Urinary bladder (tissue), 4 donors: ENCODE data around the gene APOO. TPM values are rescaled to one million over a fixed set of nuclear protein-coding genes. Genes with fewer than 3 reads are reported as not detected.
"Not testable (repeated sequence)": the region's sequence is repeated elsewhere in the genome, so short reads cannot be mapped to it uniquely, and the experiment has no call there.

ENCODE experiments used
- DNase-seq: peaks from one replicate; pipeline ENCODE4 v3.0.0-alpha.2; 2015; ENCODE audit errors: extremely low spot score
- H3K27ac ChIP-seq: one replicate; pipeline ENCODE4 v1.5.1; 2013; ENCODE audit warnings: low read depth, mild to moderate bottlenecking, moderate library complexity
- H3K36me3 ChIP-seq: one replicate; pipeline ENCODE4 v1.6.1; 2013; ENCODE audit warnings: mild to moderate bottlenecking, moderate library complexity; ENCODE audit not compliant: insufficient read depth
- H3K4me1 ChIP-seq: one replicate; pipeline ENCODE4 v1.6.1; 2013; ENCODE audit warnings: mild to moderate bottlenecking, moderate library complexity; ENCODE audit not compliant: insufficient read depth
- H3K4me3 ChIP-seq: one replicate; pipeline ENCODE4 v1.5.1; 2013; ENCODE audit warnings: low read depth, low read length
- WGBS: extraction: QIAGEN DNeasy Blood & Tissue Kit; methylation state at CpG from one replicate; pipeline ENCODE4 v1.1.7; 2013; 5-methylcytosine and 5-hydroxymethylcytosine counted together
- polyA plus RNA-seq: library from polyadenylated mRNA; stranded (reverse); fragments of 200-250 nt; gene quantifications from one replicate; pipeline ENCODE4 v1.2.3, GENCODE V29; 2013
- total RNA-seq: library from RNA; depleted of rRNA; stranded (reverse); fragments of >200 nt; gene quantifications from one replicate; pipeline ENCODE4 v1.2.3, GENCODE V29; 2014
- donor health status: healthy with polysubstance abuse.
- donor health status: healthy.

Gene APOO
- total and polyA plus RNA-seq, 2 donors = 10.6 to 10.9 TPM

DNA sequence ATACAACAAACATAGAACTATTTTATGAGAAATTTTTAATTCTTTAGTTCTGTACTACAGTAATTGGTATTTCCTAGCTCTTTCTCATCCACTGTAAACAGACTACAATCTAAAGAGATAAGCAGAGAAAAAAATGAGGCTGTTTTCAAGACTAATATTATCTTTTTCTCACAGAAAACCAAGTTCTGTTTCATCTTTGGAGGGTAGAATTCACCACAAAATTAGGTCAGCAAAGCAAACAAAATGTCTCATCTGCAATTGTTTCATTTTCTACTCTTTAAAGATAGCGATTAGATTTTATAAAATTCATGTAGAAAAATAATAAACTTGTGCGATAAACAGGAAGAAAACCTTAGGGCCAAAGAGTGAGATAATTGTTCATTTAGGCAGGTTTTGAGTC, 10.8 kb downstream of the APOO start:
- 42% methylated on average over 2 of the region's 2 CpGs for WGBS
- no peak for DNase-seq

DNA sequence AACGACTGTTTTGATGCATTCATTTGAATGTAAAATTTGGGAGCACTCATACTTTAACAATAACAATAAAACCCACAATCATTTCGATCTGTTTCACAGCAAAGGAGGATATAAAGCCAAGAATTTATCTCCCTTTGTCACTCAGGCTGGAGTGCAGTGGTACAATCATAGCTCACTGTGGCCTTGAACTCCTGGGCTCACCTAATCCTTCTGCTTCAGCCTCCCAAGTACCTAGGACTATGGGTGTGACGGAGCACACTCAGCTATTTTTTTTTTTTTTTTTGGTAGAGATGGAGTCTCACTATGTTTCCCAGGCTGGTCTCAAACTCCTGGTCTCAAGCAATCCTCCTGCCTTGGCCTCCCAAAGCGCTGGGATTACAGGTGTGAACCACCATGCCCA, 11.2 kb downstream of the APOO start:
- not testable (repeated sequence) for H3K27ac ChIP-seq, H3K4me1 ChIP-seq, H3K4me3 ChIP-seq, DNase-seq, H3K36me3 ChIP-seq
- WGBS = 89% methylated on average over 4 of the region's 4 CpGs

More for the DNA sequence above, 10.8 kb downstream of the APOO start:
- Histone ChIP-seq H3K36me3 (no peaks in the 10 kb centered on the region), H3K4me3 (no peak overlapping the region), H3K4me1 (no peaks in the 10 kb centered on the region), H3K27ac (no peak overlapping the region)

DNA sequence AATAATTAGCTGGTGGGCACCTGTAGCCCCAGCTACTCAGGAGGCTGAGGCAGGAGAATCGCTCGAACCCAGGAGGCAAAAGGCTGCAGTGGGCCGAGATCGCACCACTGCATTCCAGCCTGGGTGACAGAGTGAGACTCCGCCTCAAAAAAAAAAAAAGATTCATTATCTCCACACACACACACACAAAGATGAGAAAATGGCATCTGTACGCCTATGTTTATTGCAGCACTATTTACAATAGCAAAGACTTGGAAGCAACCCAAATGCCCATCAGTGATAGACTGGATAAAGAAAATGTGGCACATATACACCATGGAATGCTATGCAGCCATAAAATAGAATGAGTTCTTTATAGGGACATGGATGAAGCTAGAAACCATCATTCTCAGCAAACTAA, 12.7 kb downstream of the APOO start:
- 94% methylated on average over 6 of the region's 6 CpGs for WGBS
- H3K4me3 ChIP-seq, H3K4me1 ChIP-seq, DNase-seq, H3K27ac ChIP-seq, H3K36me3 ChIP-seq: not testable (repeated sequence)

DNA sequence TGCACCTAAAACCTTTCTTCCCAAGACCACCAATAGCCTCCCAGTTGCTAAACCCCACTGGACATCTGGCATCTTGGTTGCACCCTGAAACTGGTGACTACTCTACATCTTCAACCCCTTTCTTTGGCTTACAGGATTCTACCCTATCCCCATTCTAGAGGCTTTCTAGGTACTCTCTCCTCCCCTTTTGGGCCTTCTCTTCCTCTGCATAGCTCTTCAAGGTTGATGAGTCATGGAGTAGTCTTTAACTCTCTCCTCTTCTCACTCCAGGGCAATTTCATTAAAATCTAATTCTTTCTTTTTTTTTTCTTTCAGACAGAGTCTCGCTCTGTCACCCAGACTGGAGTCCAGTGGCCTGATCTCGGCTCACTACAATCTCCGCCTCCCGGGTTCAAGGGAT, 16.8 kb downstream of the APOO start:
- Histone ChIP-seq H3K4me1 (no peaks in the 10 kb centered on the region), H3K4me3 (no peak overlapping the region), H3K27ac (no peak overlapping the region), H3K36me3 (no peaks in the 10 kb centered on the region)
- no peak for DNase-seq
- WGBS = 99% methylated on average over 4 of the region's 4 CpGs

DNA sequence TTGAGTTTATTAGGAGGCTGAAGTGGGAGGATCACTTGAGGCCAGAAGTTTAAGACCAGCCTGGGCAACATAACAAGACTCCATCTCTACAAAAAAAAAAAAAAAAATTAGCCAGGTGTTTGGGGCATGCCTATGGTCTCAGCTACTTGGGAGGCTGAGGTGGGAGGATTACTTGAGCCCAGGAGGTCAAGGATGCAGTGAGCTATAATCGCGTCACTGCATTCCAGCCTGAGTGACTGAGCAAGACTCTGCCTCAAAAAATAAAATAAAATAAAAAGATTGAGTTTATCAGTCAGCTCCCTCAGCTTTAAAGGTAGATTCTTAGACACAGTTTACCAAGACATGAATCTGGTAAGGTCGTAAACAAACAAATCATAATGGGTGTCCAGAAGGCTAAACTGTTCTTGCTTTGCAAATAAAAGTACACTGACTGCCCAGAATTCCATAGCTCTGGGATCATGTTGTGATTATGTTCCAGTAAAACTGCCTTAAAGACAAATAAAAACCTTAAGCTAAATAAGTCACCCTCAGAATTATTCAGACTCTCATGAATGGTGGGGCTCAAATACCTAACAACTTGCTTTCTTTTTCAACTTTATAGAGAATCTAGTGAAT, 18.7 kb downstream of the APOO start:
- 64% methylated on average over 3 of the region's 3 CpGs for WGBS
- no peaks in the 10 kb centered on the region for H3K36me3 ChIP-seq
- H3K4me3 ChIP-seq = no peak overlapping the region
- H3K4me1 ChIP-seq = no peaks in the 10 kb centered on the region
- no peak for DNase-seq
- H3K27ac ChIP-seq = no peak overlapping the region

GRCh38 chrX:23887918-23888317, 19.8 kb downstream of the APOO start:
- WGBS = 96% methylated on average over 4 of the region's 4 CpGs
- H3K4me1 ChIP-seq = no peaks in the 10 kb centered on the region
- no peak overlapping the region for H3K27ac ChIP-seq
- no peak for DNase-seq
- no peaks in the 10 kb centered on the region for H3K36me3 ChIP-seq
- no peak overlapping the region for H3K4me3 ChIP-seq

GRCh38 chrX:23887451-23887850, 20.3 kb downstream of the APOO start:
- H3K36me3 ChIP-seq = no peaks in the 10 kb centered on the region
- H3K4me1 ChIP-seq = no peaks in the 10 kb centered on the region
- WGBS = 96% methylated on average over 6 of the region's 6 CpGs
- no peak overlapping the region for H3K27ac ChIP-seq
- DNase-seq = no peak
- H3K4me3 ChIP-seq = no peak overlapping the region

- Histone ChIP-seq H3K4me3 (no peak overlapping the region), H3K27ac (no peak overlapping the region), H3K36me3 (no peaks in the 10 kb centered on the region), H3K4me1 (no peaks in the 10 kb centered on the region)
- WGBS = 77% methylated on average over 3 of the region's 3 CpGs
- DNase-seq = no peak
These were observed 21.9 kb downstream of the APOO start for GRCh38 chrX:23885803-23886202.

DNA sequence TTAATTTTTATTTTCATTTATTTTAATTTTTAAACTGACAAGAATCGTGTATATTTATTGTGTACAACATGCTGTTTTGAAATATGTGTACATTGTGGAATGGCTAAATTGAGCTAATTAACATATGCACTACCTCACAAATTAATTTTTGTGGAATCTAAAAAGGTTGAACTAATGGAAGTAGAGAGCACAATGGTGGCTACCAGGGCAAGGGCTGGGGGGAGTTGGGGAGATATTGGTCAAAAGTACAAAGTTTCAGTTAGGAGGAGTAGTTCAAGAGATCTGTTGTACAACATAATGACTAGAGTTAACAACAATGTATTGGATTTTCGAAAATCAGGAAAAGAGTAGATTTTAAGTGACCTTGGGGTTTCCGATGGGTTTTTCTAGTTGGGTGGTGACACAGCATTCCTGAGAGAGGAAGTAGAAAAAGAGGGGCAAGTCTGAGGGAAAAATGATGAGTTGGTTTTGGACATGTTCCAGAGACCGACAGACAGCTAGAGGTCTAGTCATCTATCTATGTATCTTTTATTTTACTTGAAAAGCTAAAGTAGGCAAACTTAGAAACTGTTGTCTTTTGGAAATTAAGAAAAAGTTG, 23.2 kb downstream of the APOO start:
- Histone ChIP-seq H3K4me3 (no peak overlapping the region), H3K36me3 (no peaks in the 10 kb centered on the region), H3K4me1 (no peaks in the 10 kb centered on the region), H3K27ac (no peak overlapping the region)
- DNase-seq = no peak
- 76% methylated on average over 4 of the region's 4 CpGs for WGBS

GRCh38 chrX:23883737-23884354, 23.9 kb downstream of the APOO start:
- DNase-seq = no peak
- H3K4me3 ChIP-seq = no peak overlapping the region
- no peak overlapping the region for H3K27ac ChIP-seq
- 41% methylated on average over 9 of the region's 9 CpGs for WGBS
- H3K4me1 ChIP-seq = no peaks in the 10 kb centered on the region
- H3K36me3 ChIP-seq = no peaks in the 10 kb centered on the region

DNA sequence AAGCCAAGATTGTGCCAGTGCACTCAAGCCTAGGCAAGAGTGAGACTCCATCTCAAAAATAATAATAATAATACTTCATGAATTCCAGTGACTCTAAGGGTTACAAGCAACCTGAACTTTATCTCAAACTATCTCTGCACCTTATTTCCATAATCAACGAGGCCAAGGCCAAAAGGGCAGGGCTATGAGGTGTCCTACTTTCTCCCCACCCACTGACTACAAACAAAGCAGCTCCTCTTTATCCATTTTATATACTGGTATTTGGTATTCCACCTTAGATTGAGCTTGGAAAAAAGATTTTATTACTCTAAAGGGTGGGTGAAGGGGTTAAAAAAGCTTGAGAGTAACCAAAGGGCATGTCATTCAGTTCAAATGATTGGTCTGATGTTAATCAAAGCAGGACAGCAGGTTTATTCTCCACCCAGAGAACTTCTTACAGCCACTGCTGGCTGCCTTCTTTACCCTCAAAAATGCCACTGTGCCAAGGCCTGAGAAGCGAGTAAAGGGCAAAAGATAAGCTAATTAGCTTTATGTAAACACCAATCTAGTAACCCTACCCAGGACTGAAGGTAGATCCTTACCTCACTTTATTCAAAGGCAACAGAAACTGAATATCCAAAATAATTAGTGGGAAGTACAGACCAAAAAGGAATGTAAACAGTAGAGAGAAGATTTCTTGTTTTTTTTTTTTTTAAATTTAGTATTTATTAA, 28.2 kb downstream of the APOO start:
- WGBS = 55% methylated on average over 2 of the region's 2 CpGs
- H3K4me3 ChIP-seq = no peak overlapping the region
- no peak for DNase-seq
- no peaks in the 10 kb centered on the region for H3K4me1 ChIP-seq
- no peaks in the 10 kb centered on the region for H3K36me3 ChIP-seq
- no peak overlapping the region for H3K27ac ChIP-seq

GRCh38 chrX:23871905-23872546, 35.7 kb downstream of the APOO start:
- H3K36me3 ChIP-seq = no peaks in the 10 kb centered on the region
- no peak overlapping the region for H3K27ac ChIP-seq
- WGBS = 84% methylated on average over 4 of the region's 4 CpGs
- DNase-seq = no peak
- no peak overlapping the region for H3K4me3 ChIP-seq
- H3K4me1 ChIP-seq = no peaks in the 10 kb centered on the region

GRCh38 chrX:23870041-23870440, 37.7 kb downstream of the APOO start:
- Histone ChIP-seq H3K27ac (no peak overlapping the region), H3K4me1 (no peaks in the 10 kb centered on the region), H3K36me3 (no peaks in the 10 kb centered on the region), H3K4me3 (no peak overlapping the region)
- WGBS = 92% methylated on average over 2 of the region's 2 CpGs
- DNase-seq = no peak
